GM12878 (cell line): ENCODE results near the gene TNFSF9. TPM values are rescaled to one million over a fixed set of nuclear protein-coding genes. Genes with fewer than 3 reads are reported as not detected.
A peak's percentile ranks its signal among the peaks of the same experiment; 100 is the strongest.

Experiments
- ATAC-seq: fragments of 200-7000 bp; cut with Tn5 transposase; 3 replicates; pipeline ENCODE4 v1.9.1; 2020; ENCODE audit warnings: mild to moderate bottlenecking, moderate library complexity
- BruUV-seq: library from RNA; stranded (reverse); fragments of 400-500 nt; replicated peaks from 2 replicates; lab custom pipeline; 2021; lab: Mats Ljungman, UMichigan
- CTCF ChIA-PET: fragments of 300-600 bp; sonication (Branson Sonifier 250); formaldehyde crosslinking; extraction: SDS; loops from one replicate; lab custom pipeline; 2021; ENCODE audit warnings: inconsistent platforms; lab: Yijun Ruan, JAX
- POLR2A ChIA-PET: fragments of 350-600 bp; formaldehyde crosslinking; extraction: SDS; loops from one replicate; lab custom pipeline; 2021; ENCODE audit warnings: inconsistent platforms; lab: Charles Lee
- RAD21 ChIA-PET: fragments of 300-600 bp; sonication (Branson Sonifier 250); formaldehyde crosslinking; loops from one replicate; lab custom pipeline; 2023; ENCODE audit warnings: antibody characterized with exemption; ENCODE audit not compliant: unreplicated experiment; lab: Charles Lee
- SMC1A ChIA-PET: fragments of 300-600 bp; sonication (Branson Sonifier 250); formaldehyde crosslinking; loops from one replicate; lab custom pipeline; 2023; ENCODE audit not compliant: unreplicated experiment, uncharacterized antibody; lab: Charles Lee
- DNase-seq: peaks from one replicate; pipeline ENCODE4 v3.0.0-alpha.2; 2011; ENCODE audit warnings: low read depth, low spot score
- FAIRE-seq: peaks from 3 replicates; lab custom pipeline; 2011; peaks lifted over from hg19 to GRCh38; lab: Jason Lieb, UNC
- H2AFZ ChIP-seq: 2 replicates; pipeline ENCODE4 v1.6.0; 2011; ENCODE audit warnings: low read depth, low read length, control low read depth; ENCODE audit not compliant: control insufficient read depth
- H3K27ac ChIP-seq: 2 replicates; pipeline ENCODE4 v1.5.1; 2011; ENCODE audit warnings: control low read depth; ENCODE audit not compliant: control insufficient read depth, insufficient read depth
- H3K27me3 ChIP-seq, 2 experiments: replicated peaks in 1 of 2; 2 replicates each; pipeline versions ENCODE4 v1.6.0 to v1.6.1; 2011; ENCODE audit warnings: low read length in 1 of 2; ENCODE audit not compliant: control insufficient read depth in 2 of 2, insufficient read depth in 2 of 2
- H3K36me3 ChIP-seq, 2 experiments: 2 replicates each; pipeline ENCODE4 v1.5.1; 2011; ENCODE audit warnings: low read length in 1 of 2; ENCODE audit not compliant: control insufficient read depth in 2 of 2, insufficient read depth in 2 of 2
- H3K4me1 ChIP-seq: 2 replicates; pipeline ENCODE4 v1.6.1; 2011; ENCODE audit warnings: mild to moderate bottlenecking, low read length, moderate library complexity, mixed read lengths; ENCODE audit not compliant: control insufficient read depth, insufficient read depth
- H3K4me2 ChIP-seq: 2 replicates; pipeline ENCODE4 v1.6.0; 2011; ENCODE audit warnings: control low read depth; ENCODE audit not compliant: control insufficient read depth, insufficient read depth
- H3K4me3 ChIP-seq: fragments of 200-600 bp; sonication (generic); 2 replicates; pipeline ENCODE4 v1.5.1; 2016
- H3K79me2 ChIP-seq: 2 replicates; pipeline ENCODE4 v1.6.0; 2011; ENCODE audit warnings: low read length; ENCODE audit not compliant: control insufficient read depth, insufficient read depth
- H3K9ac ChIP-seq: 2 replicates; pipeline ENCODE4 v1.8.0; 2011; ENCODE audit warnings: low read length, control low read depth, mixed read lengths; ENCODE audit not compliant: control insufficient read depth, insufficient read depth
- H3K9me3 ChIP-seq: replicated peaks from 3 replicates; pipeline ENCODE4 v1.5.1; 2011; ENCODE audit warnings: mild to moderate bottlenecking, low read length; ENCODE audit not compliant: control insufficient read depth, insufficient read depth
- H4K20me1 ChIP-seq: 2 replicates; pipeline ENCODE4 v1.6.0; 2011; ENCODE audit not compliant: control insufficient read depth, insufficient read depth
- ATF7 ChIP-seq: fragments of 450-650 bp; IDR thresholded peaks from 2 replicates; pipeline ENCODE4 v1.6.1; 2016; ENCODE audit warnings: low read depth, mild to moderate bottlenecking
- BHLHE40 ChIP-seq, 2 experiments: fragments of 450-650 bp in 1 of 2; IDR thresholded peaks; 2 replicates each; pipeline ENCODE4 v1.6.1; 2011 to 2017; ENCODE audit warnings: low read depth in 2 of 2, borderline replicate concordance in 1 of 2, improper control_type of control experiment in 1 of 2, low read length in 1 of 2, mild to moderate bottlenecking in 1 of 2
- E2F4 ChIP-seq: IDR thresholded peaks from 2 replicates; pipeline ENCODE4 v1.6.1; 2012; ENCODE audit warnings: low read depth, low read length, improper control_type of control experiment
- EP300 ChIP-seq, 2 experiments: fragments of 150-350 bp in 1 of 2; IDR thresholded peaks; 2 replicates each; pipeline ENCODE4 v1.6.1; 2011 to 2012; ENCODE audit warnings: low read depth in 2 of 2, low read length in 2 of 2, borderline replicate concordance in 1 of 2, improper control_type of control experiment in 1 of 2, inconsistent platforms in 1 of 2; ENCODE audit not compliant: control insufficient read depth in 1 of 2
- ESRRA ChIP-seq: IDR thresholded peaks from 2 replicates; pipeline ENCODE4 v1.6.1; 2012; ENCODE audit warnings: mild to moderate bottlenecking, low read length, improper control_type of control experiment
- ETV6 ChIP-seq, 2 experiments: fragments of 450-650 bp in 1 of 2; IDR thresholded peaks in 1 of 2; conservative IDR thresholded peaks in 1 of 2; 2 replicates each; pipeline ENCODE4 v1.6.1; 2014; ENCODE audit warnings: antibody characterized with exemption in 1 of 2, borderline replicate concordance in 1 of 2, low read depth in 1 of 2, mild to moderate bottlenecking in 1 of 2, moderate library complexity in 1 of 2
- HCFC1 ChIP-seq: fragments of 150-350 bp; IDR thresholded peaks from 2 replicates; pipeline ENCODE4 v1.6.1; 2014; ENCODE audit warnings: low read length
- HDGF ChIP-seq: fragments of 450-650 bp; IDR thresholded peaks from 2 replicates; pipeline ENCODE4 v1.6.1; 2016; ENCODE audit warnings: antibody characterized with exemption
- IKZF2 ChIP-seq, 2 experiments: fragments of 450-650 bp; IDR thresholded peaks; 2 replicates each; pipeline ENCODE4 v1.6.1; 2017; ENCODE audit warnings: mild to moderate bottlenecking in 2 of 2, moderate library complexity in 2 of 2
- MEF2A ChIP-seq: IDR thresholded peaks from 2 replicates; pipeline ENCODE4 v1.6.1; 2011; ENCODE audit warnings: low read depth, mild to moderate bottlenecking, low read length, moderate library complexity; ENCODE audit not compliant: insufficient read depth
- MTA3 ChIP-seq: IDR thresholded peaks from 2 replicates; pipeline ENCODE4 v1.6.1; 2012; ENCODE audit warnings: low read length, inconsistent platforms, borderline replicate concordance
- NFIC ChIP-seq: IDR thresholded peaks from 2 replicates; pipeline ENCODE4 v1.6.1; 2012; ENCODE audit warnings: low read depth, mild to moderate bottlenecking, inconsistent platforms, low read length, moderate library complexity
- RFX5 ChIP-seq: IDR thresholded peaks from 2 replicates; pipeline ENCODE4 v1.6.1; 2011; ENCODE audit warnings: low read depth, low read length, improper control_type of control experiment
- SKIL ChIP-seq: fragments of 450-650 bp; IDR thresholded peaks from 2 replicates; pipeline ENCODE4 v1.6.1; 2017; ENCODE audit warnings: mild to moderate bottlenecking, low read depth, inconsistent platforms; ENCODE audit not compliant: poor library complexity, severe bottlenecking
- SMC3 ChIP-seq: IDR thresholded peaks from 2 replicates; pipeline ENCODE4 v1.6.1; 2011; ENCODE audit warnings: low read length, improper control_type of control experiment, borderline replicate concordance
- SUPT20H ChIP-seq: IDR thresholded peaks from 2 replicates; pipeline ENCODE4 v1.6.1; 2011; ENCODE audit warnings: low read depth, mild to moderate bottlenecking, low read length, moderate library complexity, borderline replicate concordance; ENCODE audit not compliant: control insufficient read depth
- TCF7 ChIP-seq: IDR thresholded peaks from 2 replicates; pipeline ENCODE4 v1.6.1; 2014; ENCODE audit warnings: antibody characterized with exemption, borderline replicate concordance
- ZSCAN29 ChIP-seq: fragments of 450-650 bp; IDR thresholded peaks from 2 replicates; pipeline ENCODE4 v1.6.1; 2017; ENCODE audit warnings: mild to moderate bottlenecking, moderate library complexity
- WGBS: methylation state at CpG from one replicate; pipeline ENCODE4 v1.1.6; 2016; ENCODE audit warnings: low lambda C conversion rate; ENCODE audit not compliant: insufficient replicate concordance, insufficient coverage; ENCODE audit errors: missing lambda C conversion rate; 5-methylcytosine and 5-hydroxymethylcytosine counted together
- in situ Hi-C: fragments of 300-500 bp; cut with MboI; formaldehyde crosslinking; loops from 9 replicates; pipeline ENCODE4 v1.14.3; 2018; ENCODE audit warnings: mixed read lengths
- intact Hi-C: fragments of 100-400 bp; cut with micrococcal nuclease; formaldehyde crosslinking; loops from one replicate; pipeline ENCODE4 v1.14.2; 2022; ENCODE audit not compliant: unreplicated experiment
- polyA plus RNA-seq, 11 experiments: library from polyadenylated mRNA; depleted of rRNA in 4 of 11; unstranded in 6 of 11; stranded (reverse) in 5 of 11; fragments of >200 nt; fragmentation: Nextera tagmentation in 4 of 11; fragmentation: Illumina TruSeq in 1 of 11; extraction: Ambion mirVana in 4 of 11; extraction: Trizol in 1 of 11; gene quantifications; 1 replicate in 1 of 11; 2 replicates in 10 of 11; pipeline versions ENCODE4 v1.2.1 to v1.2.3, GENCODE V29; 2011 to 2016; ENCODE audit warnings: inconsistent platforms in 2 of 11, missing spikeins in 2 of 11, low read depth in 1 of 11
- total RNA-seq, 4 experiments: library from RNA; depleted of rRNA in 3 of 4; stranded (reverse); fragments of >200 nt in 3 of 4; fragmentation: Illumina TruSeq in 1 of 4; extraction: Trizol in 1 of 4; gene quantifications; 2 replicates each; pipeline versions ENCODE4 v1.2.1 to v1.2.3, GENCODE V29; 2013 to 2021

Gene TNFSF9
- total and polyA plus RNA-seq, 10 of the 15 experiments (the other 5 are each of a cell fraction or from before 2014, with no cell fraction given): 6.2 to 75.3 (median 22.1) TPM

- ChIA-PET SMC1A (interaction anchor here (0.6 to 2.1 kb wide), 12 partner anchors 8 to 184 kb away, joined by 3 to 10 read pairs (median 4); no protein-coding TSS in a partner anchor), RAD21 (interaction anchor here (1.0 to 2.2 kb wide), 12 partner anchors 12 to 312 kb away, joined by 3 to 7 read pairs (median 4); no protein-coding TSS in a partner anchor), POLR2A (interaction anchor here (0.7 to 2.5 kb wide), 7 partner anchors 8 to 41 kb away, joined by 3 to 8 read pairs (median 4); no protein-coding TSS in a partner anchor), CTCF (interaction anchor here (0.7 to 4.0 kb wide), 18 partner anchors 8 to 217 kb away, joined by 3 to 14 read pairs (median 4); partner anchors contain the start of gene TNFSF9)
- no peak for FAIRE-seq
- 26% methylated on average over 28 of the region's 28 CpGs for WGBS
- Histone ChIP-seq H3K4me3 (no peak overlapping the region; the same call in 1 of the 2 replicates), H3K79me2 (no peaks in the 10 kb centered on the region), H3K27ac (peak overlapping the region; percentile 72), H4K20me1 (no peaks in the 10 kb centered on the region), H3K27me3 (no peaks in the 10 kb centered on the region), H3K9me3 (peaks cover 14% of the 10 kb centered on the region; the same call in 2 of the 3 replicates), H2AFZ (peak overlapping the region; percentile 67; the same call in 1 of the 2 replicates), H3K4me2 (peak overlapping the region; percentile 76), H3K9ac (peak overlapping the region; percentile 52; the same call in 1 of the 2 replicates), H3K4me1 (peaks cover 35% of the 10 kb centered on the region), H3K36me3 (no peaks in the 10 kb centered on the region)
- in situ Hi-C loops: no loop called here
- intact Hi-C loops: loop anchor here (1.0 to 5.0 kb wide), 3 partner anchors 25 to 40 kb away; partner anchors contain the start of gene CD70
- ATAC-seq: peak; percentile 91
- DNase-seq: no peak
- no TSS peak for BruUV-seq
- TF ChIP-seq HCFC1: no peak
- TF ChIP-seq MEF2A: no peak
- TF ChIP-seq HDGF: peak; percentile 29; the same call in 1 of the 2 replicates
- no peak for TF ChIP-seq TCF7
- TF ChIP-seq ESRRA: no peak
- peak; percentile 28 to 57; a peak in 2 of 4 replicates for TF ChIP-seq BHLHE40 (IDR thresholded peaks at IDR 0.05; ENCODE audit: borderline replicate concordance in 1 of 2, low read depth in 2 of 2, low read length in 1 of 2)
- TF ChIP-seq ZSCAN29: no peak
- TF ChIP-seq EP300 (IDR thresholded peaks at IDR 0.05; ENCODE audit: borderline replicate concordance in 1 of 2, control insufficient read depth in 1 of 2, low read depth in 2 of 2, low read length in 2 of 2): peak; percentile 25 to 36; a peak in 1 of 4 replicates
- TF ChIP-seq NFIC: peak; percentile 77; the same call in 1 of the 2 replicates
- TF ChIP-seq MTA3: 0 out of 2 replicates have a peak, but pooled peaks have one; percentile 36
- TF ChIP-seq SMC3: peak; percentile 33; the same call in 1 of the 2 replicates
- TF ChIP-seq ETV6 (conservative IDR thresholded peaks at IDR 0.05 in 1 of 2, IDR thresholded peaks at IDR 0.05 in 1 of 2; ENCODE audit: borderline replicate concordance in 1 of 2, low read depth in 1 of 2): peak in 1 of 2 experiments; percentile 41; a peak in 1 of 4 replicates
- TF ChIP-seq SKIL: peak; percentile 73
- TF ChIP-seq E2F4: no peak
- peak; percentile 83 for TF ChIP-seq ATF7
- no peak for TF ChIP-seq SUPT20H
- TF ChIP-seq IKZF2 (IDR thresholded peaks at IDR 0.05): peak; percentile 93 to 94
- TF ChIP-seq RFX5: no peak
Measured at GRCh38 chr19:6551607-6552450, 21.0 kb downstream of the TNFSF9 start.
